ENCODE results near the gene GLI2.

Gene GLI2

DNA sequence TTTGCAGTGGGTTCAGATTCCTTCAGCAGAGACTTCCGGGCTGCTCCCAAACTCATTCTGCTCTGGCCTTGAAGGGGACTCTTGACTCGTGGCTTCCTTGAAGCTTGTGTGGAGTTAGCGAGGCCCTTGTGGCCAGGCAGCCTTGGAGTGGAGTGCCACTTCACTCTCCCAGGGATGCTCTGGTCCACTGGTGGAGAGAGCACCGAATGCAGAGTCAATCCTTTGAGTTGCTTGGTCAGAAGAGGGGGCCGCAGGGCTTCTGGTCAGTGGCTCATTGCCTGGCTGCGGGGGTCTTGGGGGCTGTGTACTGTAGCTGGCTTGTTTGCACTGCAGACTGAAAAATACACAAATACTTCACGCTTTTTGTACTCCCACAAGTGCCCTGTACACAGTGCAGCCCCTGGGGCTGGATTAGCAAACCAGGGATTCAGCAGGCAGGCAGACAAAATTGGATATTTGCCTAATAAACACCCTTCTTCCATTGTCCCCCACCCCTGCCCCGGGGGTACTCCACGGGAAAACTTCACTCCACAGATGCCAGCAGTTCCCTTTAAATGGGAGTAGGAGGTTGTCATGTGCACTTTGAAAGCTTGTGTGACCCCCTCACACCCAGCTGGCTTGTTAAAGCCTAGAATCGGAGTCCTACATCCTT is 3.2 kb downstream of the GLI2 start:
- no peak for DNase-seq

DNA sequence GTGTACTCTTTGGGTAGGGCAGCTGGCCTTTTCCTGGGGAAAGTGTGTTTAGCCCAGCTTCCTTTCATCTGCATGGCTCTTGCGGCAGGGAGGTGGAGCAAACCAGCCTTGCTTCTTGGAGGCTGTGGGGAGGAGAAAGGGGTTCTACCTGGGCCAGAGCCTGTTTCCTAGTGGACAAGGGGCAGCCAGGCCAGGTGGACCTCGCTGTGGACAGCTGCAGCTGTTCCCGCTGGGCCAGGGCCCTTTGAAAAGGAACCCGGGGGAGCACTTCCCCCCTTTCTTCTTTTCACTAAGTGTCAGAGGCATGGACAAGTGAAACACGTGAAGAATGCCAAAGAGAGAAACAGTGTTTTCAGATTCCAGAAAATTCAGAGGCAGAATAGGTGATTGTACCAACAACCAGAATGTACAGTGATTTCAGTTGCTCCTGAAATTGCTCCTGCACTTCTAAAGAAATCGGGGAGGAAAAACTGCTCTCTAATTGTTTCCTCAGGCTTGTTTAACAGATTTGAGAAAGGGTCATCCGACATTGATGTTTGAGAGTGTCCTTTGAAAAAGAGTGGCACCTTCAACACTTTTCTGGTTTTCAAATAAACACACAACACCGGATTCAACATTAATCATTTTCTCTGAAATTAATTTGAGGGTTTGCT is 3.9 kb downstream of the GLI2 start:
- DNase-seq, result peak; percentile 14

- DNase-seq, result no peak
Measured at GRCh38 chr2:120740375-120740764, 4.7 kb downstream of the GLI2 start.

- DNase-seq, result no peak
Measured at GRCh38 chr2:120740765-120741524, 5.3 kb downstream of the GLI2 start.

GRCh38 chr2:120741571-120742561 is 6.2 kb downstream of the GLI2 start:
- DNase-seq, result peak; percentile 11

GRCh38 chr2:120743657-120744056 is 8.0 kb downstream of the GLI2 start:
- no peak for DNase-seq

DNA sequence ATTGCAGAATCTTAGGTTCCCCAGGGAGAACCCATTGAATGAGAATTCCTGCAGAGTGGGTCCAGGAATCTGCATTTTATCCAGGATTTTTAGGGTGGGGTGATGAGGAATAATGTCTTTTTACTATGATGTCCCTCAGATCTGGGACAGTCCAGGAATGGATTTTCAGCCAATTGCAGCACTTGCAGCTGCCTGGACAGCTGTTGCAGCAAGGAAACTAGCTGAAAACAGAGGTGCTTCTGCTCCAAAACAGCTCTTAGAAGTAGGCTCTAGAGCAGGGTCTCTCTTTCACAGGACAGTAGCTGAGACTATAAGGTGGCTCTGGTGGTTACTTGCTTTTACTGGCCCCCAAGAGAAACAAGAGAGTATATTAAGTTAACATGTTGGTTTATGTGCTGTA is 9.1 kb downstream of the GLI2 start:
- no peak for DNase-seq

DNA sequence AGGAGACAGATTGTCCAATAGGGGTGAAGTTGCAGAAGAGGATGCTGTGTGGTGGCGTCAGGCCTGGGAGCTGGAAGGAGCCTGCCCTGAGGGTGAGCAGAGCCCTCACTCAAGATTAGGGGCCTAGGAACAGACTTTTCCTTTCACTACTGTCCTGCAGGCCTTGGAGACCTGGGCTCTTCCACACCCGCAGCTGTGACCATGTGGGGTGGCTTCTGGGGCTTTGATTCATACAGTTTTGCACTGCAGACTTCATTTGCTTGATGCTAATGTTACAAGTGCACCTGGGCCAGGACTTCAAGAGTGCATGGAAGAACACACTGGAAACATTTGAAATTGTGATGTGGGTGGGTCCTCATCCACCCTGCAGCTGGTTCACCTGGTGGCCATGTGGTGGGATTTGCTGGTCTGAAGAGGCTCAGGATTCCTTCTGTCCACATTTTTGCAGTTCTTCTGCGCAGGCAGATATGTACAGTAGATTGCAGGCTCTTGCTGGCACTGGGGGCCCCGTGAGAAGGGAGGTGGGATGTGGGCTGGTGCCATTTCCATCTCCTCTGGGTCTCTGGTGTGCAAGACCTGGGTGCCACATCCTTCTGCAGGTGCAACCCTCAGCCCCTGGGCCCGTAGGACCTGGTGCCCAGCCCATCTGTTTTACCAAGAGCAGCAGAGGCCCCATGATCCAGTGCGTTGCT is 9.9 kb downstream of the GLI2 start:
- DNase-seq, result no peak

DNA sequence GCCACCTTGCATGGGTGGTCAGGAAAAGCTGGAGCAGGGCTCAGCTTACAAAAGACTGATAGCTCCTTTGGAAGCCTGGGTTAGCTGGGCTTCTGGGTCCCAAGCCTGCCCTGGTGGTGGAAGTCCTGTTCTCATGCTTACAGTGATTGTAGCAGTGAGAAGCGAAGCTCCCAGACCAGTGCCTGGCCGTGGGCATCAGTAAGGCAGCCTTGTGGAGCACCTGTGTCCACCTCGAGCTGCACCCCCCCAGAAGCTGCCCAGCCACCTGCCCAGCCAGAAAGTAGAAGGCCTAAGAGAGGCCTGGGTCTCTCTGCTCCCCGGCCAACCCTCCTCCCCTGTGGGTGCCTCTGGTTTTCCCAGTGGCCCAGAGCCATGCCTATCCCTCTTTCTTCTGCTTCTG is 10.5 kb downstream of the GLI2 start:
- no peak for DNase-seq

GRCh38 chr2:120747281-120747680 is 11.6 kb downstream of the GLI2 start:
- DNase-seq, result no peak

DNA sequence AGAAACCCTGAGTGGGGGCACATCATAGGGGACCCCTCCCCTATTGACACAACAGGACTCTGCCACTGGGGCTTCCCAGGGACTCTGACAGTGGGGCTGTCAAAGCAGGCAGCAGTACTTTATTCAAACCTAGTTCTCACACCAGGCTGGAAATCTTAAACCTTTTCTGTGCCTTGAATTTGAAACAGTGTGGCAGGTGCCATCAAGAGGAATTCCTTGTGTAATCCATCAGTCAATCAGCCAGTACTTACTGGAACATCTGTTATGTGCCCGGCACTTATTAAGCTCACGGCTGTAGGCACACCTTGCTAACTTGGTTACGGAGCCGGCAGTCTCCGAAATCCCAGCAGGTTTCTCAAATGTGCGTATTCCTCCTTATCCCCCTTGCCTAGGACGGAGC is 12.0 kb downstream of the GLI2 start:
- no peak for DNase-seq

DNA sequence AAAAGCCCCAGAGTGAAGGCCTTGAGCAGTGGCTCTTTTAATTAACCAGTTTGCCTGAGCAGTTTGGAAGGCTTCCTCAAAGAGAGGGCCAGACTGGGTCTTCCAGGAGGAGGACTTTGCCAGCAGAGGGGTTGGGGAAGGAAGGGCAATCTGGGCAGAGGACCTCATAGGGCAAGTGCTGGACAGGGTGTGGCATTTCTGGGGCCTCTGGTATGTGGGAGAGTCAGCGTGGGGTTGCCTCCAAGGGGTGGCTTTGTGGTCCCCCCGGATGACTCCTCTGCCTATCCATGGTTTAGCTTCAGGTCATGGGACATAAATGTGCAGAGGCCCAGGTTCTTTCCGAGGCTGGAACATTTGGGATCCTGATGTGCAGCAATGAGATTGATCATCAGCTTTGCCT is 12.6 kb downstream of the GLI2 start:
- DNase-seq, result no peak

GRCh38 chr2:120748741-120749140 is 13.1 kb downstream of the GLI2 start:
- DNase-seq, result no peak

- DNase-seq, result no peak
Measured at GRCh38 chr2:120749506-120750431, 14.1 kb downstream of the GLI2 start.

DNA sequence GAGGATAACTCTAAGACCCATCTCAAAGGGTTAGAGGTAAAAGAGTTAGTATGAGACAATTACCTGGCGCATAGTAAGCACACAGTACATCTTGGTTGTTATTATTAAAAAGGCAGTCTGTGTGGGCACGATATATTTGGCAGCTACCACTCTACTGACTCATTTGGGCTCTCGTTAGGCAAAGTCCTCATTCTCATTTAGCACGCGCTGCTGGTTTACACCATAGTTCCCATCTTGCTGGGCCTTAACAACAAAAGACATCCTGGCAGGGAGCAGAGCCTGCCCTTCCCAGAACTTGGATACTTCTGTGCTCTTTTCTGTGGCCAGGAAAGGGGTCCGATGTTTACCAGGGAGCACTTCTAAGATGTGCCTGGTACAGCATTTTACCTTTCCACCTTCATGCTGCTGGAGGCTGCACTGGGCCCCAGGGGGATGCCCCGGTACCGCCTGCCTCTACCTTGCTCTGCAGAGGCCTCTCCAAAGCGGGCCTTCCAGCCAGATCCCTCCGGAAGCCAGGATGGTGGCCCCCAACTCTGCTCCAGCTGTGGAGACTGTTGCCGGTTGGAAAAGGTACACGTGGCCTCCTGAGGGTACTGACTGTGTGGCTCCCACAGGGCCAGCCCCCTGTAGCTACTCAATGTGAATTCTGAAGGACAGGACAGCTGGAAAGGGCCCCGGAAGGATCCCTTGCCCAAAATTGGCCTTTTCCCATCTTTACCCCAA is 15.0 kb downstream of the GLI2 start:
- no peak for DNase-seq

GRCh38 chr2:120751553-120751952 is 15.9 kb downstream of the GLI2 start:
- no peak for DNase-seq

GRCh38 chr2:120754067-120754960 is 18.6 kb downstream of the GLI2 start:
- no peak for DNase-seq

- no peak for DNase-seq
Measured at GRCh38 chr2:120758181-120759144, 22.8 kb downstream of the GLI2 start.

Data from NCI-H345 (cell line).